Measurements from ENCODE around the gene OBSL1. TPM values are rescaled to one million over a fixed set of nuclear protein-coding genes. Genes with fewer than 3 reads are reported as not detected.

OBSL1 gene
- total and polyA plus RNA-seq, 2 donors from 2014 or later, result 89.5 to 123 TPM

DNA sequence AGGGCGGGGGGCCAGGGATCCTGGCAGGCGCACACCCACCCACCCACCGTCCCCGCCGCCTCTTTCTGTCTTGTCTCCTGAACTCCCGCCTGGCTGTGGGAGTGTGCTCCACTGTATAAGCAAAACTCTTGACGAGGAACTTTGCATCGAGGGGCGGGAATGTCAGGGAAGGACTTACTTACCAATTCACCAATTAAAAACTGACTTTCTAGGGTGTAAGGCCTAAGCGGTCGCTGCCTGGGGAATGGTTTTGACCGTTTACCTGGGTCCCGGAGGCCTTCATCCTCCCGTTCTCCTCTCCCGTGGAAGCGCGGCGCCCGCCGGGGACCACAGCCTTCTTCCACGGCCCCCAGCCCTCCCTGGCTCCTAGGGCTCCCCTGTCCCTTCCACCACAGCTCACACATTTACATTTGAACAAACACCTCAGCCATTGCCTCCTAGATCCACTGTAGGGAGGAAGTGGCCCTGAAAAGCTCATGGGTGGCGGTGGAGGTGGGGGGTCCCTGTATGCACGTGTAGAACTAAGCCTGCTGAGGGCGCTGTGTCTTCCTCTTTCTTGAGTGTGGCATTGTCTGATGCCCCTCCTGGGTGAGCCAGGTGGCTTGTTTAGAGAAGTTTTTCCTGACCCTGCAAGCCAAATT, 48.2 kb downstream of the OBSL1 start:
- Histone ChIP-seq H3K36me3 (ENCODE audit: control insufficient read depth in 2 of 3, insufficient read depth in 3 of 3, low read length in 3 of 3) (no peaks in the 10 kb centered on the region), H3K4me3 (ENCODE audit: low read length in 3 of 3) (no peak overlapping the region), H3K4me1 (ENCODE audit: control insufficient read depth in 2 of 3, insufficient read depth in 2 of 3, low read depth in 1 of 3, low read length in 3 of 3) (peaks cover 0 to under 1% (median 0%) of the 10 kb centered on the region in 3 donors), H3K9me3 (ENCODE audit: control insufficient read depth in 2 of 3, insufficient read depth in 1 of 3, low read length in 3 of 3) (no peaks in the 10 kb centered on the region), H3K9ac (ENCODE audit: low read length in 3 of 3) (no peak overlapping the region), H3K27ac (ENCODE audit: low read depth in 2 of 2, low read length in 2 of 2) (no peak overlapping the region), H3K27me3 (ENCODE audit: control insufficient read depth, insufficient read depth, low read length) (no peaks in the 10 kb centered on the region)
- DNase-seq (peak in 3 of 5 donors; percentile 59 to 71 (median 62)), FAIRE-seq (no peak)
- TF ChIP-seq, protein P1, sequence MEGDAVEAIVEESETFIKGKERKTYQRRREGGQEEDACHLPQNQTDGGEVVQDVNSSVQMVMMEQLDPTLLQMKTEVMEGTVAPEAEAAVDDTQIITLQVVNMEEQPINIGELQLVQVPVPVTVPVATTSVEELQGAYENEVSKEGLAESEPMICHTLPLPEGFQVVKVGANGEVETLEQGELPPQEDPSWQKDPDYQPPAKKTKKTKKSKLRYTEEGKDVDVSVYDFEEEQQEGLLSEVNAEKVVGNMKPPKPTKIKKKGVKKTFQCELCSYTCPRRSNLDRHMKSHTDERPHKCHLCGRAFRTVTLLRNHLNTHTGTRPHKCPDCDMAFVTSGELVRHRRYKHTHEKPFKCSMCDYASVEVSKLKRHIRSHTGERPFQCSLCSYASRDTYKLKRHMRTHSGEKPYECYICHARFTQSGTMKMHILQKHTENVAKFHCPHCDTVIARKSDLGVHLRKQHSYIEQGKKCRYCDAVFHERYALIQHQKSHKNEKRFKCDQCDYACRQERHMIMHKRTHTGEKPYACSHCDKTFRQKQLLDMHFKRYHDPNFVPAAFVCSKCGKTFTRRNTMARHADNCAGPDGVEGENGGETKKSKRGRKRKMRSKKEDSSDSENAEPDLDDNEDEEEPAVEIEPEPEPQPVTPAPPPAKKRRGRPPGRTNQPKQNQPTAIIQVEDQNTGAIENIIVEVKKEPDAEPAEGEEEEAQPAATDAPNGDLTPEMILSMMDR (IDR thresholded peaks at IDR 0.05; ENCODE audit: borderline replicate concordance, extremely low read depth, insufficient read depth), result no peak
- intact Hi-C loops (cut with DNase I), result loop anchor here (10.0 kb wide), 1 partner anchor 48 kb away; no protein-coding TSS in a partner anchor

DNA sequence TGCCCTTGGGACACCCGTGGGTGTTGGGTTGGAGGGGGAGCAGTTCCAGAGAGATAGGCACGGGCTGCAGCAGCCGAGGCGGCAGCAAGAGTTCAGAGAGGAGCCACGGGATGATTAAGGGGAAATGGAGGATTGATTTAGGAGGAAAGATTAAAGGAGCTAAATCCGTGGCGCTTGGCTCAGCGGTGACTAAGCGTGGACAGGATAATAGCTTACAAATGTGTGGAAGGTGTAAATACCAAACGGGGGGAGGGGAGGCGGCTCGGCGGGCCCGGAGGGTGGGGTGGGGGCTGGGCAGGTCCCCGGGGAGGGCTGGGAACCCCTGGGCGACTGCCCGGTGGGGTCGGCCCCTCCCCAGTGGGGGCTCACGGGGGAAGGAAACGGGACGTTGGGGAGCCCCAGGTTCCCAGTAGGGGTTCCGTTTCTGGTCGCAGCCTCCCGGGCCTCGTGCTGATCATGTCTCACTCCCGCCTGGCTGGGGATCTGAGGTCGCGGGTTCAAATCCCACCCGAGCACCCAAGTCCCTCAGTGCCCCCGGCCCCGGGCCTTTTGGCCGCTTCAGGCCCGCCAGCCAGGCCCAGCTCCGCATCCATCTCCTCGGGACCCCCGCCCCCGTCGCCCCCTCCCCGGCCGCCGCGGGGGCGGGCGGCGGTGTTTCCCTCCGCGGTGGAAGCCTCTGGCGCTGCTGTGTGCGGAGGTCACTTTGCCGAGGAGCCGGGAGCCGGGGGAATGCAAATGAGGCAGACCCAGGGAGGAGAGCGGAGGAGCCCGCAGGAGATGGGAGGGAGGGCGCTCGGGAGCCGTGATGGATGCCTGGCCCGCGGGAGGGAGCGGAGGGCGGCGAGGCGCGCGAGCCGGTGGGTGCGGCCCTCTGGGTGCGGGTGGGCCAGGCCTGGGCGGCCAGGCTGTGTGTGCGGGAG, 49.0 kb downstream of the OBSL1 start:
- peak in 4 of 5 donors; percentile 74 to 86 (median 79) for DNase-seq
- no peaks in the 10 kb centered on the region for H3K27me3 ChIP-seq (ENCODE audit: control insufficient read depth, insufficient read depth, low read length)
- no peak for FAIRE-seq
- peaks cover 0 to 3% (median 0%) of the 10 kb centered on the region in 3 donors for H3K4me1 ChIP-seq (ENCODE audit: control insufficient read depth in 2 of 3, insufficient read depth in 2 of 3, low read depth in 1 of 3, low read length in 3 of 3)
- intact Hi-C loops (cut with DNase I), result loop anchor here (10.0 kb wide), 1 partner anchor 48 kb away; no protein-coding TSS in a partner anchor
- no peak overlapping the region for H3K27ac ChIP-seq (ENCODE audit: low read depth in 2 of 2, low read length in 2 of 2)
- no peak overlapping the region for H3K9ac ChIP-seq (ENCODE audit: low read length in 3 of 3)
- no peak overlapping the region for H3K4me3 ChIP-seq (ENCODE audit: low read length in 3 of 3)
- no peaks in the 10 kb centered on the region for H3K9me3 ChIP-seq (ENCODE audit: control insufficient read depth in 2 of 3, insufficient read depth in 1 of 3, low read length in 3 of 3)
- TF ChIP-seq, protein P1 (IDR thresholded peaks at IDR 0.05; ENCODE audit: borderline replicate concordance, extremely low read depth, insufficient read depth), result no peak
- H3K36me3 ChIP-seq (ENCODE audit: control insufficient read depth in 2 of 3, insufficient read depth in 3 of 3, low read length in 3 of 3), result no peaks in the 10 kb centered on the region

DNA sequence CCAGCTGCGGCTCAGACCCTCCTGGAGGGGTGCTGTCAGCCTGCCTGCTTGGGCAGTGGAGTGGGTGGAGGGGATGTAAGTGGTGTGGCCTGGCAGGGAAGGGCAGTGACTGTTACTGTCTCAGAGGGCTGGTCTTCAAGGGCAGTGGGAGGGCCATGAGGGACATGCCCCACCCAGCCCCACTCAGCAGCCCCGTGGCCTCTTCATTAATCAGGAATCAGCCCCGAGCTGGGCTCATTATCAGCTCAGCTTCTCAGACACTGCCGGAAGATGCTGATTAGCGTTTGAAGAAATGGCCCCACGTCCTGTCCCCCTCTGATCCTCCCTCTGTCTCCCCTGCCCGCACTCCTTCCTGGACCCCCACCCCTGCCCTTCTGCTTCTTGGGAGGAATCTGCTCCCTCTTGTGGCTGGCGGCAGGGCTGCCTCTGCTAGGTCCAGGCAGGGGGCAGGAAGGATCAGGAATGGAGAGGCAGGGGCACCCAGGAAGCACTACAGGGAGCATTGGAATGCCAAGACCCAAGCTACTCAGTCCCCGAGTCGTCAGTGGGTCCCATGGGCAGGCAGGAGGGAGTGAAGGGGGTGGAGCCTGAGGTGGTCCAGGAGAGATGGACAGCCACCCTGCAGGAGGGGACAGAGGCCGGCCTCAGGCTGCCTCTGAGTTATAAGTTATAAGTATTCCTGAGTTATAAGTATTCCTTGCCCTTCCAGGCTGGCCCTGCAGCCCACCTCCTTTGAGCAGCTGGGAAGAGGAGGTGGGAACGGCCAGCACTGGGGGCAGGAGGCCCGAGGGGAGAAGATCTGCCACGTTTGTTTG, 50.1 kb downstream of the OBSL1 start:
- no peak overlapping the region for H3K9ac ChIP-seq (ENCODE audit: low read length in 3 of 3)
- no peaks in the 10 kb centered on the region for H3K27me3 ChIP-seq (ENCODE audit: control insufficient read depth, insufficient read depth, low read length)
- FAIRE-seq, result no peak
- H3K4me1 ChIP-seq (ENCODE audit: control insufficient read depth in 2 of 3, insufficient read depth in 2 of 3, low read depth in 1 of 3, low read length in 3 of 3), result peaks cover 0 to 3% (median 0%) of the 10 kb centered on the region in 3 donors
- TF ChIP-seq, protein P1 (IDR thresholded peaks at IDR 0.05; ENCODE audit: borderline replicate concordance, extremely low read depth, insufficient read depth), result peak; percentile 2
- no peak overlapping the region for H3K4me3 ChIP-seq (ENCODE audit: low read length in 3 of 3)
- H3K9me3 ChIP-seq (ENCODE audit: control insufficient read depth in 2 of 3, insufficient read depth in 1 of 3, low read length in 3 of 3), result no peaks in the 10 kb centered on the region
- intact Hi-C loops (cut with DNase I), result loop anchor here (10.0 kb wide), 1 partner anchor 46 kb away; no protein-coding TSS in a partner anchor
- no peak overlapping the region for H3K27ac ChIP-seq (ENCODE audit: low read depth in 2 of 2, low read length in 2 of 2)
- DNase-seq, result peak in 3 of 5 donors; percentile 60 to 80 (median 77)
- H3K36me3 ChIP-seq (ENCODE audit: control insufficient read depth in 2 of 3, insufficient read depth in 3 of 3, low read length in 3 of 3), result no peaks in the 10 kb centered on the region

Data from kidney (tissue), 14 donors.